ENCODE results near the gene ADARB2.

GRCh38 chr10:1376384-1376945 lies 360.9 kb downstream of the ADARB2 start:
- TF ChIP-seq CTCF (IDR thresholded peaks at IDR 0.05) (no peak), POLR2A (IDR thresholded peaks at IDR 0.05) (no peak)
